Subcutaneous abdominal adipose tissue (tissue), 5 donors: ENCODE data around the gene NPM1.

Experiments used
- H3K27ac ChIP-seq: one replicate; pipeline ENCODE4 v1.7.0; 2013; ENCODE audit warnings: low read depth, mild to moderate bottlenecking, inconsistent platforms, low read length, moderate library complexity
- H3K27me3 ChIP-seq, 5 donors: one replicate each; pipeline ENCODE4 v1.7.0; 2013; ENCODE audit warnings: low read length in 5 of 5, inconsistent platforms in 1 of 5; ENCODE audit not compliant: control insufficient read depth in 5 of 5, insufficient read depth in 4 of 5
- H3K36me3 ChIP-seq, 5 donors: one replicate each; pipeline ENCODE4 v1.7.0; 2013; ENCODE audit warnings: low read length in 5 of 5; ENCODE audit not compliant: control insufficient read depth in 5 of 5, insufficient read depth in 5 of 5
- H3K4me1 ChIP-seq, 5 donors: one replicate each; pipeline ENCODE4 v1.7.0; 2013; ENCODE audit warnings: low read length in 5 of 5, mild to moderate bottlenecking in 3 of 5, moderate library complexity in 1 of 5; ENCODE audit not compliant: control insufficient read depth in 5 of 5, insufficient read depth in 5 of 5
- H3K4me3 ChIP-seq, 5 donors: one replicate each; pipeline ENCODE4 v1.7.0; 2013; ENCODE audit warnings: low read length in 5 of 5, low read depth in 1 of 5
- H3K9ac ChIP-seq, 5 donors: one replicate each; pipeline ENCODE4 v1.7.0; 2013; ENCODE audit warnings: low read length in 5 of 5, mild to moderate bottlenecking in 4 of 5, moderate library complexity in 3 of 5
- H3K9me3 ChIP-seq, 5 donors: one replicate each; pipeline ENCODE4 v1.7.0; 2013; ENCODE audit warnings: low read length in 5 of 5; ENCODE audit not compliant: control insufficient read depth in 5 of 5
- donor health status: healthy.
- donor health status: healthy.
- donor health status: healthy.
- donor health status: healthy.
- donor health status: healthy.

Gene NPM1

GRCh38 chr5:171445644-171446516 is 58.2 kb downstream of the NPM1 start:
- Histone ChIP-seq H3K9me3 (no peaks in the 10 kb centered on the region), H3K4me3 (no peak overlapping the region), H3K4me1 (peaks cover 4 to 26% (median 16%) of the 10 kb centered on the region in 5 donors), H3K36me3 (no peaks in the 10 kb centered on the region), H3K27ac (no peak overlapping the region), H3K9ac (no peak overlapping the region), H3K27me3 (no peaks in the 10 kb centered on the region)

DNA sequence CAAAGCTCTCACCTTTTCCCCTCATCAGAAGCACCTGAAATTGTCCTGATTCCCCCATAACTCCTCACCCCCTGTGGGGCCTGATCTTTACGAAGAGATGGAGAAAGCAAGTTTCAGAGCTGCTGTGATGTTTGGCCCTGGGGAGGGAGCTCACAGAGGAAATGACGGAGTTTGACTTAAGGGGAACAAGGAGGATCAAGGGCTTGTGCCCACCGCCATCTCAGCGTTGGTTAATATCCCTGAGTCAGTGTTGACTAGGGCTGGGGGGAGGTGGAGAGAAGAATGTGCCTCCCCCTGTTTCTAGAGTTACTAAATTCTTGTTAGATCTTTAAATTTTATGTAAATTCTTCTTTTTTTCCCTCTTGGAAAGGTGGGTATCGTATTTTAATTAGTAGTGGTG is 59.6 kb downstream of the NPM1 start:
- H3K4me3 ChIP-seq: no peak overlapping the region
- H3K9me3 ChIP-seq: no peaks in the 10 kb centered on the region
- no peaks in the 10 kb centered on the region for H3K27me3 ChIP-seq
- peaks cover 3 to 27% (median 21%) of the 10 kb centered on the region in 5 donors for H3K4me1 ChIP-seq
- H3K36me3 ChIP-seq: no peaks in the 10 kb centered on the region
- no peak overlapping the region for H3K27ac ChIP-seq
- no peak overlapping the region for H3K9ac ChIP-seq

- Histone ChIP-seq H3K36me3 (no peaks in the 10 kb centered on the region), H3K27me3 (no peaks in the 10 kb centered on the region), H3K9me3 (no peaks in the 10 kb centered on the region), H3K4me3 (no peak overlapping the region), H3K4me1 (peaks cover 0 to 27% (median 21%) of the 10 kb centered on the region in 5 donors), H3K9ac (no peak overlapping the region), H3K27ac (no peak overlapping the region)
Observed at GRCh38 chr5:171449426-171449825, 61.8 kb downstream of the NPM1 start.

DNA sequence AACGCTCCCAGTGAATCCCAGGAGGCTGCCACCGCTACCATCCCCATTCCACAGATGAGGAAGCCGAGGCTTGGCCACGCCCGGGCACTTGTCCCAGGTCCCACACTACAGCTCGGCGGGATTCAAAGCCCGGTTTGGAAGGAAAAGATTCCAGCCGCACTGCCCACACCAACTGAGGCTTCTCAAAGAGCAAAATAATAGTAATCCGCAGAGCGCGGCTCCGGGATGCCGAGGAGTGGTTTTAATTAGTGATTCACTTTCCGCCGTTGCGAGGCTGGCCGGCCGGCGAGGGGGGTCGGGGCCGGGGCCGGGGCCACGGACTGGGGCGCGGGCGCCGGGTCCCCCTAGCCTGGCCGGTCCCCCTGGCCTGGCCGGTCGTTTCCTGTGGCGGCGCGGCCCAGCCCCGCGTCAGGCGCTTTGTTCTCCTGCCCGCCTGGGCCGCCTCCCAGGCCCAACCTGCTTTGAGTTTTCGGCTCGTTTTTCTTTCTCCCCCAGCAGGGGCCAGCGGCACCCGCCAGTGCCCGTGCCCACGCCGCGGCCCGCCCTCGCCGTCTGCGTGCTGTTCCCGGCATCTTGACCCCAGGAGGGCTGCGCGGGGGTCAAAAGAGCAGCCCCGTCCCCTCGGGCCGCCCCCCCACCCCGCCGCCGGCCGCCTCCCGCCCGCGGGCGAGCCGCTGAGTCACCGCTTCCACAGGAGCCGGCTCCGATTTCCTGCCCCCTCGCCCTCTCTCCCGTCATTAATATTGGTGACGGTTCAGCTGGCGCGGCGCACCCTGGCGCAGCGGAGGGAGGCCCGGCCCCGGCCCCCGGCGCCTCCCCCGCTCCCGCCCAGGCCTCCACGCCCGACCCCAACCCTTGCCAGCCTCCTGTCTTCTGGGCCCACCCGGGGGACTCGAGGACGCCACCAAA is 63.0 kb downstream of the NPM1 start:
- peak overlapping the region in 4 of 5 donors; percentile 17 to 60 (median 53) for H3K4me3 ChIP-seq
- no peaks in the 10 kb centered on the region for H3K9me3 ChIP-seq
- peaks cover 0 to 25% (median 19%) of the 10 kb centered on the region in 5 donors for H3K4me1 ChIP-seq
- H3K27me3 ChIP-seq: no peaks in the 10 kb centered on the region
- H3K27ac ChIP-seq: peak overlapping the region; percentile 62
- H3K36me3 ChIP-seq: no peaks in the 10 kb centered on the region
- H3K9ac ChIP-seq: peak overlapping the region in 4 of 5 donors; percentile 51 to 65 (median 64)

GRCh38 chr5:171451421-171451820 is 63.8 kb downstream of the NPM1 start:
- Histone ChIP-seq H3K9ac (peak overlapping the region in 3 of 5 donors; percentile 44 to 65 (median 49)), H3K36me3 (no peaks in the 10 kb centered on the region), H3K9me3 (no peaks in the 10 kb centered on the region), H3K27ac (no peak overlapping the region), H3K4me3 (peak overlapping the region in 3 of 5 donors; percentile 17 to 49 (median 40)), H3K27me3 (no peaks in the 10 kb centered on the region), H3K4me1 (peaks cover 0 to 19% (median 12%) of the 10 kb centered on the region in 5 donors)

DNA sequence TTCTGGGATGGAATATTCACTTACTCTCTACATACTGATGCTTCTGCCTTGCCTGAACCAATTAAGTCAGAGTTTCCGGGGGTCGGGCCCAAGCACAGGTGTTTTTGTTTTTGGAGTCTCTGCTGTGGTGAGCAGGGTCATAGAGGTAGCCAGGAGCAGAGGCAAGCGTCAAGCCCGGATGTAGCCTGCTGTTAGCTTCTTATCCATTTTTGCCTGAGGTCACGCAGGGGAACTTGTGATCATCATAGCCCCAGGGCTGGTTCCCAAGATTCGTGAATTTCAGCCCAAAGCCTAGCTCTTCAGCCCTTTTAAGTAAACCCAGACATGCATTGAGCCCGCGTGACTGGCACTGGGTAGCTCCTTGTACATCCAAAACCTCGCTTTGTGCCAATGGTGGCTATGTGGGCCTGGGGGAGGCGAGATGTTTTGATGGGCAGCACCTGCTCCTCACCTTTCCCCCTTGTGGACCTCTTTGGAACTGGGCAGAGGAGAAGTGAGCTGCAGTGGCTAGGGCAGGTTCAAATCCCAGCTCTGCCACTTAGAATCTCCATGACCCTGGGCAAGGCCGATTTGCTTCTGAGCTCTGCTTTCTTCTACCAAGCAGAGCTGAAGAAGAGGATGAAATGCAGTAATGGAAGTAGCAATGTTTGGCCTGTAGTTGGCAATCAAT is 65.5 kb downstream of the NPM1 start:
- no peaks in the 10 kb centered on the region for H3K27me3 ChIP-seq

DNA sequence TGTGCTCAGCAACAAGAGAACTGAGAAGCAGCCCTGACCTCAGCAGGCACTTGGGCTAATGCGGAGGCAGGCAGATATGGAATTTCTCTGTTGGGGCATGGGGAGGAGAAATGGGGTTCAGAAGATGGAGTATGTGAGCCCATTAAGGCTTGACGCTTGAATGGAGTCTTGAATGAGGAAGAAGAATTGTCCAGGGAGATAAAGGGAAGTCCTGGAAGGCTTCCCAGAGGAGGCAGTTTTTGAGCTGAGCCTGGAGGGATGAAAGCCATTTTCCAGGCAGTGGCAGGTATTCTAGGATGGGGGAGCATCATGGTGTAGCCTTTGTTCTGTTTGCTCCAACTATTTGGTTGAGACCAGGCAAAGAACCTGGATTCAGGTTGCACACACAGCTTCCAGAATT is 66.3 kb downstream of the NPM1 start:
- H3K27me3 ChIP-seq: no peaks in the 10 kb centered on the region
- H3K9ac ChIP-seq: no peak overlapping the region
- H3K4me1 ChIP-seq: peaks cover 0 to 14% (median 10%) of the 10 kb centered on the region in 5 donors
- H3K27ac ChIP-seq: no peak overlapping the region
- no peaks in the 10 kb centered on the region for H3K36me3 ChIP-seq
- H3K4me3 ChIP-seq: no peak overlapping the region
- no peaks in the 10 kb centered on the region for H3K9me3 ChIP-seq

More for the DNA sequence above, 65.5 kb downstream of the NPM1 start:
- Histone ChIP-seq H3K27ac (no peak overlapping the region), H3K9ac (no peak overlapping the region), H3K9me3 (no peaks in the 10 kb centered on the region), H3K36me3 (no peaks in the 10 kb centered on the region), H3K4me3 (no peak overlapping the region), H3K4me1 (peaks cover 0 to 14% (median 10%) of the 10 kb centered on the region in 5 donors)

DNA sequence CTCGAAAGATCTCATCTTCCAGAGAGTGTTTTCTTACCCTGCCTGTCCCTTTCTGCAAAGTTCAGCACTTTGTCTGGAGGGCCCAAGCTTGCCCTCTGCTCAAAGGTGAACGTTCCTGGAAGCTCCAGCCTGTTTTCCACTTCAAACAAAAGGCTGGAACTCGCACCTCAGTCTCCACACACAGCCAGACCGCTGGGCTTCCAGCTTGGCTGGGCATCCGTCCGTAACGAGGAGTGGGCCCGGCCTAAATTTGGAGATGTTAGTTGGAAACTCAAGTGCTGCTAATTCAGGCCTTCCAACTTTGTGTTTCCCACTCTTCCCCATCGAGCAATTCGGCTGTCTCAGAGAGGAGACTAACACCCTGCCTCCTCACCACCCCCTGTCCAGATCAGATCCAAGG is 66.9 kb downstream of the NPM1 start:
- Histone ChIP-seq H3K36me3 (no peaks in the 10 kb centered on the region), H3K4me3 (no peak overlapping the region), H3K27me3 (no peaks in the 10 kb centered on the region), H3K9me3 (no peaks in the 10 kb centered on the region), H3K9ac (no peak overlapping the region), H3K4me1 (peaks cover 0 to 12% (median 10%) of the 10 kb centered on the region in 5 donors), H3K27ac (no peak overlapping the region)

DNA sequence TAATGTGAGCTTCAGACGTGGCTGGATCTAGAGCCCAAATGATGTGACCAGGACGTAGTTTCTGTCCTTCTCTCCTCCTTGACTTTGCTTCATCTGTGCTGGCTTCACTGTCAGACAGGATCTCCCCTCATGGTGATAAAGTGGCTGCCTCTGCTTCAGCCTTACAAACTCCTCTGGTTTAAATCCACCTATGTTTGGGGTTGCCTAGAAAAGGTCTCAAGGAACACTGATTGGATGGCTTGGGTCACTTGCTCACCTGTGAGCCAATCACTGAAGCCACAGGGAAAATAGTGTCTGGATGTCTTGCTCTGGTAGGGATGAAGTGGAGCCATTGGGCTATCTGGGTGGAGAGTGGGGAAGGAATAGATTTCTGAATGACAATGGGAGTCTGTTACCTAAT is 67.9 kb downstream of the NPM1 start:
- Histone ChIP-seq H3K4me1 (peaks cover 0 to 5% (median 3%) of the 10 kb centered on the region in 5 donors), H3K27ac (no peak overlapping the region), H3K27me3 (peaks cover 0 to 5% (median 2%) of the 10 kb centered on the region in 5 donors), H3K4me3 (no peak overlapping the region), H3K9me3 (no peaks in the 10 kb centered on the region), H3K9ac (no peak overlapping the region), H3K36me3 (no peaks in the 10 kb centered on the region)
